Measurements from ENCODE around the gene FOXR1.
A peak's percentile ranks its signal among the peaks of the same experiment; 100 is the strongest.

Gene FOXR1, protein sequence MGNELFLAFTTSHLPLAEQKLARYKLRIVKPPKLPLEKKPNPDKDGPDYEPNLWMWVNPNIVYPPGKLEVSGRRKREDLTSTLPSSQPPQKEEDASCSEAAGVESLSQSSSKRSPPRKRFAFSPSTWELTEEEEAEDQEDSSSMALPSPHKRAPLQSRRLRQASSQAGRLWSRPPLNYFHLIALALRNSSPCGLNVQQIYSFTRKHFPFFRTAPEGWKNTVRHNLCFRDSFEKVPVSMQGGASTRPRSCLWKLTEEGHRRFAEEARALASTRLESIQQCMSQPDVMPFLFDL

DNA sequence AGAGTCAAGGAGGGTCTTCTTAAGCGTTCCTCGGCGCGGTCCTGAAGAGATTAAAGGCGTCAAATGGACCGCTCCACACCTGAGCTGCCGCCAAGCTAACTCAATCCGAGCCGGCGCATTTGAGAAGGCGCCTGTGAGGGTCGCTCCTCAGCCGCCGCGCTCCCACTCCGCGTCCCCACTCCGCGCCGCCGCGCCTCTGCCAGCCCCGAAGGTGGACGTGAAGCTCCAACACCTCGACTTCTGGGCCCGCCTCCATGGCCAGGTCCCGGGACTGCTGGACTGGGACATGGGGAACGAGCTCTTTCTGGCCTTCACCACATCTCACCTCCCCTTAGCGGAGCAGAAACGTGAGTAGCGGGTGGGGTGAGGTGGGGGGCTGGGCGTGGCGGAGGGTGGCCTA lies at the start of gene FOXR1:
TSS of gene FOXR1 (plus strand) at position 116 of the 400 bp plus-strand sequence. CDS start at position 287, 171 bp downstream.
- FAIRE-seq (no peak), DNase-seq (ENCODE audit: extremely low spot score, insufficient read length, low read depth) (no peak)

DNA sequence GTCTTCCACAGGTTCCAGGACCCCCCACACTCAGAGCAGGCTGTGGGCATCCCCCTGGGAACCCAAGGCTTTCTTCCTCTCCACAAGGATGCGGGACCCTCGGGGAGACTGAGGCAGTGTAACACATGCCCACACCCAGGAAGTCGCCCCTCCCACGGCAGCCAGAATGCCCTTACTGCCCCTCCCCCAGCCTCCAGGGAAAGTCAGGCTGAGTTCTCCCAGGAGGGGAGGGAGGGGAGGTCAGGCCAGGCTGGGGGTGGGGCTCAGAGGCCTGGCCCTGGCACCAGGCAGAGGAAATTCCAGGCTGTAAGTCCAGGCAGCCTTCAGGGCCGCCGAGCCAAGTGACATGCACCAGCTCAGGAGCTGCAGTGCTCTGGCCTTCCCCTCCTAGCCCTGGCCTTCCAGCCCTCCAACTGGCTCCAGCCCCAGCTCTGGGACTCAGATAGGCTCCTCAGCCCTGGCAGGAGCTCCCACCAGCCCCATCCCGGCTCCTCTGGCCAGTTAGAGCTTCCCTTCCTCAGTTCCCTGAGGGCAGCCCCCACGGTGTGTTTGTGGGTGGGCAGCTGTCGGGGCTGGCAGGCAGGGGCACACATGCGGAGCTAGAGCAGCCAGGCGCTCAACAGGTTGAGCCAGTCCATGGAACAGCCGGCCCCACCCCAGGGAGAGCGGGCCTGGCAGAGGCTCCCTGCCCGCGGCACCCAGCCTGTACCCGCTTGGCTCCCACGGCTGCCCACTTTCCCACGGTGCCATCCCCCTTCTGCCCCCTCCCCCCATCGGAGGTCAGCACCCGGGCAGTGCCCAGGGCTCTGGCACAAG lies 49.4 kb upstream of the FOXR1 start:
- FAIRE-seq (no peak), DNase-seq (ENCODE audit: extremely low spot score, insufficient read length, low read depth) (no peak)

GRCh38 chr11:118922745-118923627 lies 48.6 kb upstream of the FOXR1 start:
- DNase-seq (ENCODE audit: extremely low spot score, insufficient read length, low read depth) (no peak), FAIRE-seq (no peak)

GRCh38 chr11:118923721-118924587 lies 47.6 kb upstream of the FOXR1 start:
- no peak for DNase-seq (ENCODE audit: extremely low spot score, insufficient read length, low read depth)
- peak; percentile 9 for FAIRE-seq

- FAIRE-seq: peak; percentile 48
- no peak for DNase-seq (ENCODE audit: extremely low spot score, insufficient read length, low read depth)
Observed at GRCh38 chr11:118924591-118925585, 46.7 kb upstream of the FOXR1 start.

GRCh38 chr11:118927554-118928100 lies 43.9 kb upstream of the FOXR1 start:
- no peak for DNase-seq (ENCODE audit: extremely low spot score, insufficient read length, low read depth)
- no peak for FAIRE-seq

DNA sequence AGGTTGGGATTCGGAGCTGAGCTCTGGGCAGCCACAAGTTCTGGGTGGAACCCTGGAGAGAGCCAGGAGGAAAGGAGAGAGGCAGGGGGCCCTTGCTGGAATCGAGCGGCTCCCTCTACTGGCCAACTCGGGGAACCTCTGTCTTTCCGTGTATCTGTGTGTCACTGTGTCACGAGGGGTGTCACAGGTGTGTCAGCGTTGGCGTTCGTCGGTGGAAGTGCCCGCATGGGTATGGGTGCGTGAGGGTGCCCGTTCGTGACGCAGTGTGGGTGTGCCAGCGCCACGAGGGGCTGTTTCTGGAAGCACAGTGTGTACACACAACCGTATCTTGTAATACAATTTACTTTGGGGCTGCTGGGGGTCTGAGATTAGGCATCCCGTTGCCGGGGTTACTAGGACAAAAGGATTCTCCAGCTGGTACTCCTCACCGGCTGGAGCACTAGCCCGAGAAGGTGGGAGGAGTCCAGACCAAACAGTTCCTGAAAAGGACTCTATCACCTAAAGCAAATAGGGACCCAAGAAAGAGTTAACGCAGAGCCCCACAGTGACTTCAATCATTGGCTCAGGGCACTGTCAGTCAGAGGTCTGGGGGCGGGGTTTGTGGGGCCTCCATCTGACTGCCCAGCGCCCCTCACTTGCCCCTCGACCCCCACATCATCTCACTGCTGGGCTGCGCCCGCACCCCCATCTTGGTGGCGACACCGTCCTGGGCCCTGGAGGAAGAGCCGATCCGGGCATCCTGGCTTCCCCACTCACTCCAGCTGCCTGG lies 43.3 kb upstream of the FOXR1 start:
- DNase-seq (ENCODE audit: extremely low spot score, insufficient read length, low read depth) (peak; percentile 78), FAIRE-seq (peak; percentile 75)

- DNase-seq (ENCODE audit: extremely low spot score, insufficient read length, low read depth) (no peak), FAIRE-seq (no peak)
Observed at GRCh38 chr11:118928870-118929500, 42.6 kb upstream of the FOXR1 start.

- DNase-seq (ENCODE audit: extremely low spot score, insufficient read length, low read depth): no peak
- peak; percentile 15 for FAIRE-seq
Observed at GRCh38 chr11:118929501-118930093, 42.0 kb upstream of the FOXR1 start.

DNA sequence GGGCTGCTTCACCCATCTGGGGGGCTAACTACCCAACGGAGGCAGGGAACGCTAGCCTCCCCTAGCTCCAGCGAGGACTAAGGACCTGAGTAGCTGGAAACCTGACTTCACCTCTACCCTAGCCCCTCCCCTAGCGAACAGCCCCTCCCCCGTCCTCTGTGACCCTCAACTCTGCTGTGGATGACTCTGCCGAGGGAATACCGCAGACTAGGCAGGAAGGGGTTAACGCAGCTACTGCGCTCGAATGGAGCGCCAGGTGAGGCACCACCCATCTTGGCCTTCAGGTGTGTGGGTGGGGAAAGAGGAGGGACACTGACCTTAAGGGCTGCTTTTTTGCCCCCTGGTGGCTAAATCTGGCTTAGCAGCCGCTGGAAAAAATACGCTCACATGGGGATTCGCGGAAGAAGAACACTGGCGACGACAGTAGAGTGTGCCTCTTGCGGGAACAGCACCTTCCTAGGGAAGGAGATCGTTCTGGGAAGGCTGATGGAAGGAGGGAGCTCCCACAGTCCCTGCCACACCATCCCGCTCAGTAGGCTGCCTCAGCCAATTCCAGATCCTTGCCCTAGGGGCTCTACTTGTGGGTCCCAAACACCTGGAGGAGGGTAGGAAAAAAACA lies 41.4 kb upstream of the FOXR1 start:
- DNase-seq (ENCODE audit: extremely low spot score, insufficient read length, low read depth): no peak
- peak; percentile 82 for FAIRE-seq

GRCh38 chr11:118931571-118931970 lies 40.0 kb upstream of the FOXR1 start:
- FAIRE-seq (no peak), DNase-seq (ENCODE audit: extremely low spot score, insufficient read length, low read depth) (no peak)

DNA sequence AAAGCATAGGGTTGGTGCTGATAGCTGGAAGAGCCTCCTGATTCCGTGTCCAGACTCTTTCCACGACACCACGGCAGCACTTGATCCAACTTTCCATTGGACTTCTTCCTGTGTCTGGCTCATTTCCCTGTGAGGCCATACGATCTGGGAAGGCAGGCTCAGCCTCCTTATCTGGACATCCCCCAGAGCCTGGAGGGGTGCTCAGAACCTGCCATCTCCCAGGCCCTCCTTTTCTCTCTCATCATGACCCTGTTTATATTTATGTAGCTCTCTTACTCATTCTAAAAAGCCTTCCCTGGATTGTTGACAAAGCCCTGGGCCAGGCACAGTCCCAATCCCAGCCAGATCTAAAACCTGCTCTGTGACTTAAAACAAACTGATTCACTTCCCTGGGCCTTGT lies 38.1 kb upstream of the FOXR1 start:
- FAIRE-seq (no peak), DNase-seq (ENCODE audit: extremely low spot score, insufficient read length, low read depth) (no peak)

GRCh38 chr11:118935376-118935775 lies 36.2 kb upstream of the FOXR1 start:
- DNase-seq (ENCODE audit: extremely low spot score, insufficient read length, low read depth) (no peak), FAIRE-seq (no peak)

GRCh38 chr11:118938491-118939403 lies 32.8 kb upstream of the FOXR1 start:
- DNase-seq (ENCODE audit: extremely low spot score, insufficient read length, low read depth): no peak
- FAIRE-seq: no peak

DNA sequence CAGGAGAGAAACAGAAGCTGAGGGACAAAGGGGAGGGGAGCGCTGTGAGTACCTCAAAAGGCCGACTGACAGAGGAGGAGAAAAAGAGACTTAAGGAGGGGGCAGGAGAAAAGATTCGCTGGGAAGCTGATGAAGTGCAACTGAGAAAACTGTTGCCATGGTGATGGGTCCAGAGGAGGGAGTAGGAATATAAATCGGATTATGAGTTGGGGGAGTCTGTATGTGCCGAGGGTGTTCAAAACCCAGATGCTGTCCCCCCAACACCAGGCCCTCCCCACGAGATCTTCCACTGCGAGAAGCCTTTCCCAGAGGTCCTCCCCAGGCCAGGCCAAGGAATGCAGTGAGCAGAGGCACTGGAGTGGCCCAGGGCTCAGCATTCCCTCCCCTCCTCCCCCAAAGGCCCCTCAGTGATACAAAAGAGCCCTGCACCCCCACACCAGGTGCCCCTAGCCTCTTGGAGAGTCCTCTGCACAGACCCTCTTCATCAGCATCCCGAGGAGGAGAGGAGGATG lies 32.1 kb upstream of the FOXR1 start:
- FAIRE-seq (no peak), DNase-seq (ENCODE audit: extremely low spot score, insufficient read length, low read depth) (no peak)
